Adrenal gland (tissue), 12 donors: ENCODE measurements around the gene RIC8A. TPM values are rescaled to one million over a fixed set of nuclear protein-coding genes. Genes with fewer than 3 reads are reported as not detected.
A peak's percentile ranks its signal among the peaks of the same experiment; 100 is the strongest.

ENCODE experiments used
- DNase-seq, 7 donors: peaks; one replicate each; pipeline ENCODE4 v3.0.0-alpha.2; 2019 to 2020
- H3K27ac ChIP-seq, 5 donors: fragments of 200-600 bp; sonication (generic) in 4 of 5; 1 replicate in 3 of 5; 2 replicates in 2 of 5; pipeline versions ENCODE4 v1.5.1 to v1.8.0; 2016 to 2020; ENCODE audit warnings: mild to moderate bottlenecking in 1 of 5
- H3K27me3 ChIP-seq: fragments of 200-600 bp; 2 replicates; pipeline ENCODE4 v1.8.0; 2021
- H3K36me3 ChIP-seq, 2 donors: fragments of 200-600 bp; replicated peaks in 1 of 2; 1 replicate in 1 of 2; 2 replicates in 1 of 2; pipeline versions ENCODE4 v1.5.1 to v1.8.0; 2018 to 2022
- H3K4me1 ChIP-seq, 2 donors: fragments of 200-600 bp; replicated peaks in 1 of 2; 1 replicate in 1 of 2; 2 replicates in 1 of 2; pipeline versions ENCODE4 v1.5.1 to v1.8.0; 2018 to 2021
- H3K4me3 ChIP-seq, 4 donors: fragments of 200-600 bp; sonication (generic) in 3 of 4; one replicate each; pipeline ENCODE4 v1.5.1; 2016 to 2018
- H3K9me3 ChIP-seq, 3 donors: fragments of 200-600 bp; sonication (generic) in 1 of 3; replicated peaks in 1 of 3; 1 replicate in 2 of 3; 2 replicates in 1 of 3; pipeline versions ENCODE4 v1.5.1 to v1.8.0; 2016 to 2021
- CTCF ChIP-seq, 6 experiments: fragments of 450-650 bp in 4 of 6; fragments of 200-600 bp in 2 of 6; sonication (generic) in 1 of 6; IDR thresholded peaks; 1 replicate in 5 of 6; 2 replicates in 1 of 6; pipeline versions ENCODE4 v1.5.1 to v1.8.0; 2016 to 2021; ENCODE audit warnings: antibody characterized with exemption in 6 of 6, mild to moderate bottlenecking in 2 of 6, moderate library complexity in 1 of 6
- POLR2A ChIP-seq, 2 donors: fragments of 450-650 bp; IDR thresholded peaks; one replicate each; pipeline ENCODE4 v1.6.1; 2017; ENCODE audit warnings: antibody characterized with exemption in 2 of 2, mild to moderate bottlenecking in 2 of 2, moderate library complexity in 1 of 2
- WGBS, 4 donors: extraction: QIAGEN DNeasy Blood & Tissue Kit in 2 of 4; methylation state at CpG; one replicate each; pipeline versions ENCODE4 v1.1.5 to v1.1.7; 2013 to 2017; 5-methylcytosine and 5-hydroxymethylcytosine counted together
- intact Hi-C, 2 donors: fragments of 100-400 bp; cut with DNase I; formaldehyde crosslinking; loops; one replicate each; pipeline versions ENCODE4 v1.14.1 to v1.15.0; 2022 to 2023
- polyA plus RNA-seq, 3 donors: library from polyadenylated mRNA; stranded (reverse); fragments of 200-250 nt in 2 of 3; fragments of 350-450 nt in 1 of 3; fragmentation: Illumina TruSeq in 1 of 3; extraction: RNeasy Lipid Tissue Mini Kit (QIAGEN cat#74804) in 1 of 3; gene quantifications; one replicate each; pipeline ENCODE4 v1.2.3, GENCODE V29; 2013 to 2014
- total RNA-seq, 9 donors: library from RNA; depleted of rRNA in 4 of 9; stranded (reverse); fragments of >200 nt in 4 of 9; fragments of 120-200 nt in 1 of 9; fragmentation: NEBNext Ultra II Directional in 1 of 9; extraction: Animal tissue kit (Norgen Biotek cat#: 25700) in 1 of 9; gene quantifications; one replicate each; pipeline versions ENCODE4 v1.1.0 to v1.2.4, GENCODE V29; 2013 to 2023
- donor health status: healthy with polysubstance abuse.
- donor health status: Bipolar disorder and iron deficiency.
- donor health status: DM: yes; HTN: yes; CAD: no.
- donor health status: DM: no; HTN: no; CAD: no.
- donor health status: DM: no; HTN: no; CAD: no.
- donor health status: DM: yes; HTN: yes; CAD: no.

RIC8A gene
- total and polyA plus RNA-seq, 12 donors: 60.9 to 105 (median 79.1) TPM

GRCh38 chr11:197741-198235, 9.7 kb upstream of the RIC8A start:
- WGBS, 4 donors: 80 to 86% (median 84%) methylated on average over 8 to 9 of the region's 9 CpGs
- Histone ChIP-seq H3K9me3 (no peaks in the 10 kb centered on the region), H3K4me3 (no peak overlapping the region), H3K27ac (no peak overlapping the region), H3K36me3 (peaks cover 0 to 8% of the 10 kb centered on the region in 2 donors), H3K27me3 (no peaks in the 10 kb centered on the region), H3K4me1 (peaks cover 0 to 7% of the 10 kb centered on the region in 2 donors)
- DNase-seq: peak in 4 of 7 donors; percentile 1 to 21 (median 13)
- TF ChIP-seq CTCF (IDR thresholded peaks at IDR 0.05): no peak
- no peak for TF ChIP-seq POLR2A (IDR thresholded peaks at IDR 0.05)
- intact Hi-C loops: loop anchor here in 1 of 2 donors (5.0 kb wide), 1 partner anchor 165 kb away; no protein-coding TSS in a partner anchor

- TF ChIP-seq POLR2A (IDR thresholded peaks at IDR 0.05) (no peak), CTCF (IDR thresholded peaks at IDR 0.05) (no peak)
- no peak overlapping the region for H3K27ac ChIP-seq
- peaks cover 0 to 13% of the 10 kb centered on the region in 2 donors for H3K36me3 ChIP-seq
- intact Hi-C loops: loop anchor here in 1 of 2 donors (5.0 kb wide), 1 partner anchor 164 kb away; no protein-coding TSS in a partner anchor
- H3K27me3 ChIP-seq: no peaks in the 10 kb centered on the region
- peaks cover 0 to 7% of the 10 kb centered on the region in 2 donors for H3K4me1 ChIP-seq
- 84 to 96% (median 89%) methylated on average over 13 to 21 of the region's 21 CpGs for WGBS, 4 donors
- H3K9me3 ChIP-seq: no peaks in the 10 kb centered on the region
- DNase-seq: peak in 2 of 7 donors; percentile 12 to 19
- H3K4me3 ChIP-seq: no peak overlapping the region
Observed at GRCh38 chr11:198236-198806, 9.2 kb upstream of the RIC8A start.

- intact Hi-C loops: loop anchor here in 1 of 2 donors (5.0 kb wide), 1 partner anchor 163 kb away; no protein-coding TSS in a partner anchor
- Histone ChIP-seq H3K4me3 (no peak overlapping the region), H3K36me3 (peaks cover 0 to 19% of the 10 kb centered on the region in 2 donors), H3K9me3 (no peaks in the 10 kb centered on the region), H3K4me1 (peaks cover 0 to 11% of the 10 kb centered on the region in 2 donors), H3K27me3 (no peaks in the 10 kb centered on the region), H3K27ac (no peak overlapping the region)
- peak in 3 of 7 donors; percentile 10 to 39 (median 22) for DNase-seq
- 75 to 84% (median 81%) methylated on average over 2 to 13 of the region's 13 CpGs for WGBS, 4 donors
- TF ChIP-seq POLR2A (IDR thresholded peaks at IDR 0.05) (no peak), CTCF (IDR thresholded peaks at IDR 0.05) (no peak)
Observed at GRCh38 chr11:199004-199581, 8.4 kb upstream of the RIC8A start.

GRCh38 chr11:199782-200181, 7.7 kb upstream of the RIC8A start:
- intact Hi-C loops: loop anchor here in 1 of 2 donors (5.0 kb wide), 1 partner anchor 163 kb away; no protein-coding TSS in a partner anchor
- DNase-seq: peak in 2 of 7 donors; percentile 17 to 54

More at GRCh38 chr11:199782-200181, 7.7 kb upstream of the RIC8A start:
- no peak overlapping the region for H3K4me3 ChIP-seq
- TF ChIP-seq CTCF (IDR thresholded peaks at IDR 0.05) (no peak), POLR2A (IDR thresholded peaks at IDR 0.05) (no peak)
- peaks cover 0 to 16% of the 10 kb centered on the region in 2 donors for H3K4me1 ChIP-seq
- 72 to 81% (median 75%) methylated on average over 6 to 8 of the region's 8 CpGs for WGBS, 4 donors
- H3K9me3 ChIP-seq: no peaks in the 10 kb centered on the region
- H3K27ac ChIP-seq: no peak overlapping the region
- H3K36me3 ChIP-seq: peaks cover 0 to 26% of the 10 kb centered on the region in 2 donors
- no peaks in the 10 kb centered on the region for H3K27me3 ChIP-seq
